Measurements from ENCODE around the gene NCR3LG1.

Gene NCR3LG1, protein sequence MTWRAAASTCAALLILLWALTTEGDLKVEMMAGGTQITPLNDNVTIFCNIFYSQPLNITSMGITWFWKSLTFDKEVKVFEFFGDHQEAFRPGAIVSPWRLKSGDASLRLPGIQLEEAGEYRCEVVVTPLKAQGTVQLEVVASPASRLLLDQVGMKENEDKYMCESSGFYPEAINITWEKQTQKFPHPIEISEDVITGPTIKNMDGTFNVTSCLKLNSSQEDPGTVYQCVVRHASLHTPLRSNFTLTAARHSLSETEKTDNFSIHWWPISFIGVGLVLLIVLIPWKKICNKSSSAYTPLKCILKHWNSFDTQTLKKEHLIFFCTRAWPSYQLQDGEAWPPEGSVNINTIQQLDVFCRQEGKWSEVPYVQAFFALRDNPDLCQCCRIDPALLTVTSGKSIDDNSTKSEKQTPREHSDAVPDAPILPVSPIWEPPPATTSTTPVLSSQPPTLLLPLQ

DNA sequence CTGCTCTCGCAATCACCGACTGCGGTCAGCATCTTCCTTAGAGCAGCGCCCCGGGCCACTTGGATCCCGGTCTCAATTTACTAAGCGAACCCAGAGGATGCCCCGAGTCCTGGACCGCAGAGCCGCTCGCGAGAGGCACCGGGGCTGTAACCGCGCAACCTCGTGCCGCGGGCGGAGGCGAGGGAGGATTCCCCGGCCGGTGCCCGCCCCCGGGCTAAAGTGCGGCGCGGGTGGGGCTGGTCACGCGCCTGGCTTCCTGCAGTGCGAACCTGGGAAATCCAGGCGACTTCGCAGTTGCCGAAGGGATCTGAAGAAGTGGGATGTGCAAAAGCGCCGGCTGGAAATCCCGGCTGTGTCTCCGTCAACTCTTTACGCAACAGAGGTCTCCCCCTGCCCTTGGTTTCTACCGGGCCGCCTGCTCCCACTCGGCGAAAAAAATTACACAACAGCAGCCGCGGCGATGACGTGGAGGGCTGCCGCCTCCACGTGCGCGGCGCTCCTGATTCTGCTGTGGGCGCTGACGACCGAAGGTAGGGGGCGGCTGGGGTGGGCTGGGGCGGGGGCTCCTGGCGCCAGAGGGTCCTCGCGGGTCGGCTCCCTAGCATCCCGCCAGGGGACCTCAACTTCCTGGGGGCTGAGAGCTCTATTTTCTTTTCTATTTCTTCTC is at the start of gene NCR3LG1:
Gene NCR3LG1 (plus strand): TSS at position 291 of the 667 bp plus-strand sequence. CDS start 170 bp downstream, at position 461.
- no peak for DNase-seq (ENCODE audit: low spot score)

GRCh38 chr11:17313349-17314231 is 38.0 kb upstream of the NCR3LG1 start:
- DNase-seq (ENCODE audit: low spot score), result no peak

DNA sequence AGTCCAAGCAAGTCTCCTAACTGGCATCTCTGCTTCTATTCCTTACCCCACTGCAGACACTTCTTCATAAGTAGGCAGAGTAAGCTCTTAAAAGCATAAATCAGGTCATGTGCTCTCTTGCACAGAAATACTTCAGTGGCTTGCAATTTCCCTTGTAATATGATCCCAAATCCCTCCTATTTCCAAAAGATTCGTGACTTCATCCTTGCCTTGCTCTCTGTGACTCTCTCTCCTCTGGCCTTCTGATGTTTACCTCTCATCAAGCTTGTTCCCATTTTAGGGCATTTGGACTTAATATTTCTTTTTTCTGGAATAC is 37.4 kb upstream of the NCR3LG1 start:
- DNase-seq (ENCODE audit: low spot score), result no peak

GRCh38 chr11:17314904-17315426 is 36.6 kb upstream of the NCR3LG1 start:
- no peak for DNase-seq (ENCODE audit: low spot score)

DNA sequence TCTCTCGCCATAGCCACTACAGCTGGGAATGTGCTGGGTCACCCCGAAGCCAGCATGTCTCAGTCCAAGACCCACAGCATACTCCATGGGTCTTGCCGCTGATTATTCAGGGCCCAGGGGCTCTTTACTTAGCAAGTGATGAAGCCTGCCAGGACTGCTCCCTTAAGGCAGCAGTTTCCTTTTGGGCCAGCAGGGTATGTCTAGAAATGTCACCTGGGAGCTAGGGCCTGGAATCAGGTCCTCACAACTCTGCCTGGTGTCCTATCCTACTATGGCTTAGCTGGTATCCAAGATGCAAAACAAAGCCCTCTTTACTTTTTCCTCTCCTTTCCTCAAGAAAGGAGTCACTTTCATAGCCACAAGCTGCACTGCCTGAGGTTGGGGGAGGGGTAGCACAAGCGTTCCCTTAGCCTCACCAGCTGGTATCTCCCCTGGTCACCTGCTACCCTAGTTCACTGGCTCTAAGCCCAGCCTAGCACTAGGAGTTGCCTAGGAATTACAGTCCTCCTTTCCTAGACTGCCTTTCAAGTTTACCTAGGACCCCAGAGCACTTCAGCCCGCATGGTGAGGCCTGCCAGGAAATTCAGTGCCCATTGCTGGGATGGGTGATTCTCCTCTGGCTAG is 22.6 kb upstream of the NCR3LG1 start:
- no peak for DNase-seq (ENCODE audit: low spot score)

- DNase-seq (ENCODE audit: low spot score), result no peak
These were observed 19.9 kb upstream of the NCR3LG1 start for GRCh38 chr11:17331669-17332068.

DNA sequence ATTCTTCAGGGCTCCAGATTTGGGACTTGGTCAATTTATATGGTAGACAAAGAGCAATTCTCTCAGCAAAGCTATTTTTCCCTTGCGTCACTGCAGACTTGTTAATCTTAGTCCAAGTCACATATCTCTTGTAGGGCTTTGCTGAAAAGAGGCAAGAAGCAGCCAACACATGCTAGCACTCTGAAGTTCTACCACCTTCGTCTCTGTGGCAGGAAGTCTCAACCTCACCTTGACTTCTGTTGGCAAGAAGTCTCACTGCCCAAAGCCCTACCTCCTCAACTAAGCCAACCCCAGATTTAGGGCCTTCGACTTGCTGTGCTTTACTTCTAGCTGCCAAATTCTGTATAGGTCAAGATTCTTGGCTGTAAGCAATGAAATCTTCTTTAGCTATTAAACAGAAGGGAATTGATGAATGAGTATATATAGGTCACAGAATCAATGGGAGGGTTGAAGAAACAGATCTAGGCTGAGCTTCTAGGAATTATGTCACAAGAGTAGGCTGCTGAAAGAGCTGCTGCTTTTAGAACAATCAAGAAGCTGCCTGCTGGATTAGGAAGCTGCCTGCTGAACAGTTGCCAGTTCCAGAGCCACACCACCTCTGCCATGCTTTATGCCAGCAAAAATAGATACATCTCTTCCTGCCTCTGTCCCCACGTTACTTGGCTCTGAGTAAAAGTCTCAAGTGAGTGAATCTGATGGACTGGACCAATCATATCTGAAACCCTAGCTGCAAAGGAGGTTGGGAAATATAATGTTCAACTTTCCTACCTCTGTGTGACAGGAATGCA is 17.6 kb upstream of the NCR3LG1 start:
- DNase-seq (ENCODE audit: low spot score), result no peak

DNA sequence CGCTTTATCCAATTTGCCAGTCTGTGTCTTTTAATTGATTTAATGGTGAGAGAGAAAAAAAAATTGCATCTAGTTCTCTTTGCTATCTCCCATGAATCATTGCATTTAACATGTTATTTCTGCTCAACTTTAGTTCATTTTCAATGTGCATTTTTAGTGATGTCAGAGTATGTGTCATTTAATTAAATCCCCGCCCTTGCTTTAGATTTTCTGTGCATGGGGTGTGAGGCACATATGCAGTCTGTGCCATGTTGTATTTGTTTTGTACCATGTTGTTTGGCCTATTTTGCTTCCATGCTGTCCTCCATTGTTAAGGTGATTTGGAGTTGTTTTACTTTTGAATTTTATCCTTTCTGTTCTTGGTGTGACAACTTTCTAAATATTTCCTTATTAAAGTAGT is 8.3 kb upstream of the NCR3LG1 start:
- no peak for DNase-seq (ENCODE audit: low spot score)

- no peak for DNase-seq (ENCODE audit: low spot score)
These were observed 7.7 kb upstream of the NCR3LG1 start for GRCh38 chr11:17343907-17344306.

DNA sequence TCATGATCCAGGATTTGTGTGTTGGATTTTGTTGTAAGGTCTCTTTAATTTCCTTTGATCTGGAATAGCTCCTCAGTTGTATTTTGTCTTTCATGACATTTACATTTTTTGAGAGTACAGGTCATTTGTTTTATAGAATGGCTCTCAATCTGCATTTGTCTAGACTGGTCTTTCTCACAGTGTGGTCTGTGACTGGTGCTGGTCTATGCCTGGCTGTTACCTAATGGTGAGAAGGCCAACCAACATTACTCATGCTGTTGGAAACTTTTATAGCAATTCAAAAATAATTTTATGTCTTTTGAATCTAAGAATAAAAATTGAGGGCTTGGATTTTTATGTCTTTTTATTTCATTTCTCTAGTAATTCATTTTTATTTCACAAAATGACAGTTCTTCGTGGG is 3.9 kb upstream of the NCR3LG1 start:
- no peak for DNase-seq (ENCODE audit: low spot score)

DNA sequence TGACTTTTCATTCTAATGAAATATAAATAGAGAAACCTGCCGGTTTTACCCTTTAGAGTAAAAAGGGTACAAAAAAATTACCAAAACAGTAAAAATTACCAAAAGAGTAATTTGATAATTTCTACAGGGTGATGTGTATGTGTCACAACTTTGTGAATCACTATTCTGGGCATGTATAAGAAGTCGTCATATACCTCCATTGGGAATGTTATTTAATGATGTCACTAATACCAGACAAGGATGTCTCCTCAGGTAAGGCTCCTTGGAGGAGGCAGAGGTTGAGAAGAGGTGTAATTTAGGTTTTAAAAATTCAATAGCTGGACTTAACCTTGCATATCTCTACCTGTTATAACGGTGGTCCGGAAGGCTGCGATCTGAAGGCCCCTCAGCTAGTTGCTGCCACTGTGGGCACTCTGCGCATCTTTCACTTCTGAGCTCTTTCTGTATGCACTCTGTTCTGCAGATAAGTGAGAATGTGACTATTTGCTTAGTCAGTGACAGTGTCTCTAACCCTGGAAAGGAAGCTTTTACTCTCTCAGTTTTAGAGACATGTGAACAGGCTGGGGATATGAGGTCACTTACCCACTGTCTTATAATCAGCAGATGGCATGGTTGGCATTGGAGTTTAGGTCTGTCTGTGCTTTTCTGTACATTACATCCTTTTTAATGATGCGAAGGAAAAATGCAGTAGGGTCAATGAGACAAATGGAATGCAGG is 987 bp upstream of the NCR3LG1 start:
- no peak for DNase-seq (ENCODE audit: low spot score)

DNA sequence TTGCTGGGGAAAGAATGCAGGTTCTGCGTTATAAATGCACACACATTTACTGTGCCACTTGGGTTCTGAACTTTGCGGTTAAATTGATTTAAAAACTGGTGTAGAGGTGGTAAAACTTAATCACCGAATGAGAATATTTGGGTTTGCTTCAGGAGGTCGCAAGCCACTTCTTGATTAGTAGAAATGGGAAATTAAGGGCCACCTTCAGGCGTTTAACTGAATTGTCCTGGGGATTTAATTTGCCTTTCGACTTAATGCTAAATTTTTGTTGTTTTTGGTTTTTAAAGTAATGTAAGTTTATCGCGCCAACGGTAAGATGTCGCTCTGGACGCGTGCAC is 459 bp upstream of the NCR3LG1 start:
- DNase-seq (ENCODE audit: low spot score), result no peak

DNA sequence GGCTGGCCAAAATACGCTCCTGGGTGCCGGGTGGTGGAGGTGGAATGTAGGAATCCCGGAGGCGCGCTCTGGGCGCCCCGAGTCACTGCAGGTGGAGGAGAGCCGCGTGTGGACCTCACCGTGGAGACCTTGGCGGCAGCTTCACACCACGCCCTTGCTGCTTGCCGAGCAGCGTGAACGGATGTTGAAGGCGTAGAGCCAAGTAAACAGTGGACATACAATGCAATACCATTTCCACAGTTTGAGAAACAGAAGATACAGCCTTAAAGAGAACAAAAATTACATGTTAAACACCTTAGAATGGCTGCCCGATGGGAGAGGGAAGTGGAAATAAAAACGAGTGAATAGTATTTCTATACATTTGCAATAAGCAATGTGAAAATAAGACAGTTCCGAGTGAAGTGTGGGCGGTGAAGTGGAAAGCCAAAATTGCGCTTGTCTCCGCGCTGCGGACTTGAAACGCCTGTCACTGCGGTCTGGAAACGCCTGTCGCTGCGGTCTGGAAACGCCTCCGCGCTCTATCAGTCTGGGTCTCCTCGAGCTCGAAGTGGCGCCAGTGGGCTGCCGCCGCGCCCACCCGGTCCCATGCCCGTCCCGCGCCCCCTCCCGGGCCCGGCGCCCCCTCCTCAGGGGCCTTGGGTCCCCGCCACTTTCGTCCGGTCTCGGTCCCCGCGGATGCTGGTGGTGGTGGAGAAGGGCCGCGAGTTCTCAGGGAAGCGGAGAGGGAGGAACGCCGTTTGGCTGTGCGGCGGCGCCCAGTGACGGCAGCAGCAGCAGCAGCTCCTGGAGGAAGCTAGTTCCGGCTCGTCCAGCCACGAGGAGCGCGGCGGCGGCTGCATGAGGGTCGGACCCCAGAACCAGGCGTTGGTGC is 1.6 kb downstream of the NCR3LG1 start:
- peak; percentile 19 for DNase-seq (ENCODE audit: low spot score)

DNA sequence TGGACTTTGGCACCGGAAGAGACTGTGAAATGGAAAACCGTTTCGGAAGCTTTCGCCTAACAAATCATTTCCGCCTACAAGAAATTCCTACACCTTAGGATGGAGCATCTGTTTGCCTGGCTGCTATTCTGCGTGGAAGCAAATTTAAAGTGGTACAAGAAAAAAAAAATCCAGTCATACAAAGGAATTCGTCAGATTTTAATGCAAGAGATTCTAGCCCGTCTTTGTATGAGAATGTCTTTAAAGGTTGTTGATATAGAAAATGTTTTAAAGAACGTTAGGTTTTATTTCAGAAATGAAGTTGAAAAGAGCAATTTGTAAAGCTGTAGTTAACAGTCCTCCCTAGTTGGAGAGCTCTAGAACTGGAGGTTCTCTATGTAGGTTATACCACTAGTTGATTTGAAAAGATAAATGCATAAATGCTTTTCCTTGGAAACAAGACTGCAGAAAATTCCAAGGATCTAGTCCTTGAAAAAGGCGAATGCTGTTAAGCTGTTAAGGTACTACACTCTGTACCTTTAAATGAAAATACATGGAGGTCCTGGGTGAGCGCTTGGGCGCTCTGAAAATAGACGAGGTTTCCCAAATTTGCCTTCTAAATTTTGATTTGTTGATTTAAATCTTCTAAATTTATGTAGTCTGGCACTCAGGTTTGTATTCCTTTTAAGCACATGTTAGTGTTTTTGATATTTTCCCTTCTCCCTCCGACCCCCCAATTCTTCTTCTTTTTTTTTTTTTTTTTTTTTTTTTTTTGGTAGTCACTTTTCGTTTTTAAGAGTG is 2.4 kb downstream of the NCR3LG1 start:
- no peak for DNase-seq (ENCODE audit: low spot score)

- peak; percentile 71 for DNase-seq (ENCODE audit: low spot score)
These were observed 3.0 kb downstream of the NCR3LG1 start for GRCh38 chr11:17354601-17354991.

DNA sequence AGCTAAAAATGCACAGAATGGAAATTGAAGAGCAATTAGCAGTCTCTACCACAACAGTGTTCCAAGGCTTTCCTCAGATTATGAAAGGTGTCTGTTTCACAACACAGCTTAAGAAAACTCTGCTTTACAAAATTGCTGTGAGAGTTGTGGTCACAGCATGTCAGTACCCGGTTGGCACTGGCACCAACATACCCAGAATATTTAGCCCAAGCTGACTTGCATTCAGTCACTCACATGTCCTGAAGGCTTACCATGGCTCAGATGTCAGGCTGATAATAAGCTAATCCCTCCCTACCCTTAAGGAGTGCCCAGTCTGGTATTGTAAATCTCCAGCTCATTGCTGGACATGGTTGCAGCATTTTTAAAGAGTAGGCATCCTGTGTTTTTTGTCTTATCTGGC is 14.9 kb downstream of the NCR3LG1 start:
- no peak for DNase-seq (ENCODE audit: low spot score)

- DNase-seq (ENCODE audit: low spot score), result no peak
These were observed 17.0 kb downstream of the NCR3LG1 start for GRCh38 chr11:17368551-17368950.

DNA sequence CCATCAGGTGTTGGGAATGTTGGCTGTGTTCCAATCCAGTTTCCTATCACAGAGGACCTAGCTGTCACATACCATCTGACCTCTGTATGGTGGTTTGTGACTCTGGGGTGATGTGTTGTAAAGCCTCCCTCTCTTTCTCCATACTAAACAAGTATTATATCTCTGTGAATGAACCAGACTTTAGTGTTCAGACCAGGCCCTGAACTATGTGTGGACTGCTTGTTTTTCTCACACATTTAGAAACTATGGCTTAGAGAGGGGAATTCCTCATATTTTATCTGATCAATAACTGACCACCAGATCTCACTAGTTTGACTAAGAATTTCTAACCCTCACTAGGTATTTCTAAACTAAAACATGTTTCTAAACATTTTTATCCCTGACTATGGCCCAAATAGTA is 17.5 kb downstream of the NCR3LG1 start:
- no peak for DNase-seq (ENCODE audit: low spot score)
